Osteoblast (primary cell): Measurements from ENCODE around the gene FSTL4. TPM values are rescaled to one million over a fixed set of nuclear protein-coding genes. Genes with fewer than 3 reads are reported as not detected.

Experiments used
- DNase-seq: peaks from one replicate; pipeline ENCODE4 v3.0.0; 2011; ENCODE audit warnings: low spot score, mixed read lengths; ENCODE audit not compliant: insufficient read length; ENCODE audit errors: missing footprints
- H2AFZ ChIP-seq: 2 replicates; pipeline ENCODE4 v1.6.0; 2011; ENCODE audit warnings: mild to moderate bottlenecking, low read length
- H3K27ac ChIP-seq: 2 replicates; pipeline ENCODE4 v1.5.1; 2011; ENCODE audit warnings: mild to moderate bottlenecking, low read depth, low read length, moderate library complexity
- H3K27me3 ChIP-seq: 2 replicates; pipeline ENCODE4 v1.6.0; 2012; ENCODE audit warnings: mild to moderate bottlenecking, control low read depth, inconsistent platforms, low read length, moderate library complexity; ENCODE audit not compliant: insufficient read depth
- H3K36me3 ChIP-seq: 2 replicates; pipeline ENCODE4 v1.5.1; 2011; ENCODE audit warnings: mild to moderate bottlenecking, low read length, control low read depth, moderate library complexity; ENCODE audit not compliant: insufficient read depth
- H3K4me1 ChIP-seq: 2 replicates; pipeline ENCODE4 v1.5.1; 2011; ENCODE audit warnings: mild to moderate bottlenecking, low read length, control low read depth, moderate library complexity; ENCODE audit not compliant: insufficient read depth
- H3K4me2 ChIP-seq: 2 replicates; pipeline ENCODE4 v1.6.0; 2011; ENCODE audit warnings: mild to moderate bottlenecking, low read length; ENCODE audit not compliant: insufficient read depth
- H3K4me3 ChIP-seq: fragments of 200-600 bp; sonication (generic); 3 replicates; pipeline ENCODE4 v1.5.1; 2012; ENCODE audit warnings: mild to moderate bottlenecking, low read length, inconsistent platforms; ENCODE audit not compliant: insufficient read depth
- H3K79me2 ChIP-seq: 2 replicates; pipeline ENCODE4 v1.6.0; 2012; ENCODE audit warnings: mild to moderate bottlenecking, low read length, control low read depth, inconsistent platforms; ENCODE audit not compliant: insufficient read depth
- H3K9me3 ChIP-seq: 2 replicates; pipeline ENCODE4 v1.5.1; 2011; ENCODE audit warnings: low read depth, low read length, control low read depth
- H4K20me1 ChIP-seq: 2 replicates; pipeline ENCODE4 v1.6.0; 2012; ENCODE audit warnings: mild to moderate bottlenecking, low read length, control low read depth; ENCODE audit not compliant: insufficient read depth
- total RNA-seq: library from RNA; depleted of rRNA; stranded (reverse); fragments of >200 nt; gene quantifications from 2 replicates; pipeline ENCODE4 v1.2.3, GENCODE V29; 2012
- TF ChIP-seq, protein P1 (sequence below): IDR thresholded peaks from 2 replicates; pipeline ENCODE4 v1.5.1; 2011; ENCODE audit warnings: mild to moderate bottlenecking, low read depth, low read length, moderate library complexity; ENCODE audit errors: extremely low read depth

FSTL4 gene
- total RNA-seq, 1 donor, result not detected

DNA sequence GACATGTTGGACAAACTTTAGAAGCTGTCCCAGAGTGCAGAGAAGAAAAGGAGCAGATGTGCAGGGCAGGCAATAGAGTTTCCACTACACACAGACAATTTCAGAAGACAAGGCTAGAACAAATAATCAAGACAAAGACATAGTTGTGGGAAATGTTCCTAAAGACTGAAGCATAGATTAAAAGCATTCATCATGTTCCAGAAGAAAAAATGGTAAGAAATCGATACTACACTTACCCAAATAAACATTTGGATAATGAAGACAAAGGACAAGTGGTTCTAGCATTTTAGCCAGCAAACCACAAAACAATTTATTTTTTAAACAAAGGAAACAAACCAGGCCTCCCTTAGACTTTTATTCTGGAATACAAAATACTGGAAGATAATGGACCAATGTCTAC lies 97.9 kb downstream of the FSTL4 start:
- TF ChIP-seq, protein P1, sequence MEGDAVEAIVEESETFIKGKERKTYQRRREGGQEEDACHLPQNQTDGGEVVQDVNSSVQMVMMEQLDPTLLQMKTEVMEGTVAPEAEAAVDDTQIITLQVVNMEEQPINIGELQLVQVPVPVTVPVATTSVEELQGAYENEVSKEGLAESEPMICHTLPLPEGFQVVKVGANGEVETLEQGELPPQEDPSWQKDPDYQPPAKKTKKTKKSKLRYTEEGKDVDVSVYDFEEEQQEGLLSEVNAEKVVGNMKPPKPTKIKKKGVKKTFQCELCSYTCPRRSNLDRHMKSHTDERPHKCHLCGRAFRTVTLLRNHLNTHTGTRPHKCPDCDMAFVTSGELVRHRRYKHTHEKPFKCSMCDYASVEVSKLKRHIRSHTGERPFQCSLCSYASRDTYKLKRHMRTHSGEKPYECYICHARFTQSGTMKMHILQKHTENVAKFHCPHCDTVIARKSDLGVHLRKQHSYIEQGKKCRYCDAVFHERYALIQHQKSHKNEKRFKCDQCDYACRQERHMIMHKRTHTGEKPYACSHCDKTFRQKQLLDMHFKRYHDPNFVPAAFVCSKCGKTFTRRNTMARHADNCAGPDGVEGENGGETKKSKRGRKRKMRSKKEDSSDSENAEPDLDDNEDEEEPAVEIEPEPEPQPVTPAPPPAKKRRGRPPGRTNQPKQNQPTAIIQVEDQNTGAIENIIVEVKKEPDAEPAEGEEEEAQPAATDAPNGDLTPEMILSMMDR, result no peak
- no peak overlapping the region for H3K27ac ChIP-seq
- no peak overlapping the region for H3K4me3 ChIP-seq
- H3K9me3 ChIP-seq, result no peaks in the 10 kb centered on the region
- H3K27me3 ChIP-seq, result no peaks in the 10 kb centered on the region
- no peaks in the 10 kb centered on the region for H4K20me1 ChIP-seq
- no peaks in the 10 kb centered on the region for H3K36me3 ChIP-seq
- H2AFZ ChIP-seq, result no peak overlapping the region
- H3K4me1 ChIP-seq, result no peaks in the 10 kb centered on the region
- no peak overlapping the region for H3K4me2 ChIP-seq
- no peak for DNase-seq
- no peaks in the 10 kb centered on the region for H3K79me2 ChIP-seq

GRCh38 chr5:133512896-133513295 lies 99.4 kb downstream of the FSTL4 start:
- TF ChIP-seq, protein P1, result no peak
- DNase-seq, result no peak
- no peaks in the 10 kb centered on the region for H3K36me3 ChIP-seq
- H3K27ac ChIP-seq, result no peak overlapping the region
- H4K20me1 ChIP-seq, result no peaks in the 10 kb centered on the region
- no peak overlapping the region for H3K4me2 ChIP-seq
- no peaks in the 10 kb centered on the region for H3K9me3 ChIP-seq
- no peaks in the 10 kb centered on the region for H3K27me3 ChIP-seq
- H3K4me3 ChIP-seq, result no peak overlapping the region
- H3K79me2 ChIP-seq, result no peaks in the 10 kb centered on the region
- H3K4me1 ChIP-seq, result no peaks in the 10 kb centered on the region
- H2AFZ ChIP-seq, result no peak overlapping the region

- no peaks in the 10 kb centered on the region for H4K20me1 ChIP-seq
- no peak overlapping the region for H3K4me2 ChIP-seq
- no peak overlapping the region for H3K4me3 ChIP-seq
- H3K79me2 ChIP-seq, result no peaks in the 10 kb centered on the region
- no peaks in the 10 kb centered on the region for H3K36me3 ChIP-seq
- no peaks in the 10 kb centered on the region for H3K4me1 ChIP-seq
- TF ChIP-seq, protein P1, result no peak
- no peak overlapping the region for H2AFZ ChIP-seq
- H3K9me3 ChIP-seq, result no peaks in the 10 kb centered on the region
- no peak overlapping the region for H3K27ac ChIP-seq
- no peaks in the 10 kb centered on the region for H3K27me3 ChIP-seq
- DNase-seq, result no peak
These were observed 100.6 kb downstream of the FSTL4 start for GRCh38 chr5:133511653-133512235.

DNA sequence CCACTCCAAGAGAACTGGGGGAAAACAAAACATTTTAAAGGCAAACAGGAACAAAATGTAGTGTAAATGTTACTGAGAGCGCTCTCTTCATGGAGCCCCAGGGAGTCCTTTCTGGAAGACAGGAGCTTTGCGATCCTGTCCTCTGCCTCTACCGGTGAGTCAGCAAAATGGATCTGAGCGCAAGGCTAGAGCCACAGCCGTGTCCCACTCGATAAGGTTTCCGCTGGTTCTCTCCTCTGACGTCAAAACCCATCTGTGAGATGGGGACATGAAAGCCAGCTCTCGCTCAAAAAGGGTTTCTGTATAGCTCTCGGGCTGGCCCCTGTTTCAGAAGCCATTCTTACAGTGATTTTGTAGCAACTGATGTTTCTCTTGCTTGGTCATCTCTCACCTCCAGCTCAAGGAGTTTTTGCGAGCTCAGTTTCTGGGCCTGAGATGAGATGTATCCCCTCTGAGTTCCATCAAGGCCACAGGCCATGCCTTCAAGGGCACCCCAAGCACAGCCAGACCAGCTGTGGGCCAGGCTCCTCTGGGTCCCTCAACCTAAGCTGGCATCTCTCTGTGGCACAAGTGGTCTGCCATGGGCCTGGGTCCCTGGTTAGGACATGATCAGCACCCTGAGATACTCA lies 101.6 kb downstream of the FSTL4 start:
- Histone ChIP-seq H2AFZ (no peak overlapping the region), H3K27ac (no peak overlapping the region), H3K27me3 (peaks cover 6% of the 10 kb centered on the region), H3K9me3 (no peaks in the 10 kb centered on the region), H3K79me2 (no peaks in the 10 kb centered on the region), H4K20me1 (no peaks in the 10 kb centered on the region), H3K4me1 (no peaks in the 10 kb centered on the region), H3K4me3 (no peak overlapping the region), H3K36me3 (no peaks in the 10 kb centered on the region), H3K4me2 (no peak overlapping the region)
- TF ChIP-seq, protein P1, result no peak
- DNase-seq, result no peak
